PFSK-1 (cell line): ENCODE results near the gene TRMT44.

ENCODE experiments used
- TAF1 ChIP-seq: IDR thresholded peaks from 2 replicates; pipeline ENCODE4 v1.6.1; 2012; ENCODE audit warnings: low read length, control low read depth, borderline replicate concordance; ENCODE audit not compliant: insufficient read depth
- TF ChIP-seq, protein P1 (sequence below), 2 experiments: IDR thresholded peaks; 2 replicates each; pipeline versions ENCODE4 v1.6.1 to v1.8.0; 2011 to 2012; ENCODE audit warnings: low read depth in 2 of 2, low read length in 2 of 2, control low read depth in 1 of 2, inconsistent platforms in 1 of 2, mild to moderate bottlenecking in 1 of 2, moderate library complexity in 1 of 2; ENCODE audit not compliant: insufficient read depth in 1 of 2

DNA sequence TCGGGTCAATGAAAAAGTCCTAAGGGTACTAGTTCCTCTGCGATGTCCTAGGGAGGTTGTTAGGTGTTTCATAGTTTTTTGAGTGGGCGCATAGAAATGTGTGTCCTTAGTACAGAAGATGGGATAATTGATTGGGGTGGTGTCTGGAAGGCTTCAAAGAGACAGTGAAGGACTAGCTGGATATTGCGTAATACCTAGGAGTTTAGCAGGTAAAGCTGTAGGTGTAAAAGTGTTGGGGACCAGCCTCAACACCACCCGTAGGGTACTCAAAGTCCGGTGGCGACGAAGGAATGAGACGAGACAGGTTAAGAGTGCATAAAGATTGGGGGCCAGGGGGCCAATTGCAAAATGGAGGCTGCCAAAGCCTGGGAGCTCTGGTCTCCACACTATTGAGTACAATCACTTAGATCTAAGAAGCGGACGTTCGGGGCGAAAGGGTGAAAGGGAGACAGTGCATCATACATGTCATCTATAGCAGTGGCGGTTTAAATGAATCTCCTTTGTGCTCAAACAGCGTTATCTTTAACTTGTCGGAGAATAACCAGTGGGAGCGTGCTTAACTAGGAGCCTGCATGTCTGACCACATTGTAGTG, 1.0 kb downstream of the TRMT44 start:
- no peak for TF ChIP-seq TAF1
- TF ChIP-seq, protein P1, sequence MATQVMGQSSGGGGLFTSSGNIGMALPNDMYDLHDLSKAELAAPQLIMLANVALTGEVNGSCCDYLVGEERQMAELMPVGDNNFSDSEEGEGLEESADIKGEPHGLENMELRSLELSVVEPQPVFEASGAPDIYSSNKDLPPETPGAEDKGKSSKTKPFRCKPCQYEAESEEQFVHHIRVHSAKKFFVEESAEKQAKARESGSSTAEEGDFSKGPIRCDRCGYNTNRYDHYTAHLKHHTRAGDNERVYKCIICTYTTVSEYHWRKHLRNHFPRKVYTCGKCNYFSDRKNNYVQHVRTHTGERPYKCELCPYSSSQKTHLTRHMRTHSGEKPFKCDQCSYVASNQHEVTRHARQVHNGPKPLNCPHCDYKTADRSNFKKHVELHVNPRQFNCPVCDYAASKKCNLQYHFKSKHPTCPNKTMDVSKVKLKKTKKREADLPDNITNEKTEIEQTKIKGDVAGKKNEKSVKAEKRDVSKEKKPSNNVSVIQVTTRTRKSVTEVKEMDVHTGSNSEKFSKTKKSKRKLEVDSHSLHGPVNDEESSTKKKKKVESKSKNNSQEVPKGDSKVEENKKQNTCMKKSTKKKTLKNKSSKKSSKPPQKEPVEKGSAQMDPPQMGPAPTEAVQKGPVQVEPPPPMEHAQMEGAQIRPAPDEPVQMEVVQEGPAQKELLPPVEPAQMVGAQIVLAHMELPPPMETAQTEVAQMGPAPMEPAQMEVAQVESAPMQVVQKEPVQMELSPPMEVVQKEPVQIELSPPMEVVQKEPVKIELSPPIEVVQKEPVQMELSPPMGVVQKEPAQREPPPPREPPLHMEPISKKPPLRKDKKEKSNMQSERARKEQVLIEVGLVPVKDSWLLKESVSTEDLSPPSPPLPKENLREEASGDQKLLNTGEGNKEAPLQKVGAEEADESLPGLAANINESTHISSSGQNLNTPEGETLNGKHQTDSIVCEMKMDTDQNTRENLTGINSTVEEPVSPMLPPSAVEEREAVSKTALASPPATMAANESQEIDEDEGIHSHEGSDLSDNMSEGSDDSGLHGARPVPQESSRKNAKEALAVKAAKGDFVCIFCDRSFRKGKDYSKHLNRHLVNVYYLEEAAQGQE (IDR thresholded peaks at IDR 0.05; ENCODE audit: insufficient read depth in 1 of 2, low read depth in 2 of 2, low read length in 2 of 2): no peak
